HepG2 (cell line): ENCODE results near the gene P3H3.
"Not testable (repeated sequence)": the region's sequence is repeated elsewhere in the genome, so short reads cannot be mapped to it uniquely, and the experiment has no call there.

ENCODE experiments used
- CHD2 ChIP-seq: IDR thresholded peaks from 2 replicates; pipeline ENCODE4 v1.6.1; 2011; ENCODE audit warnings: low read depth, low read length, improper control_type of control experiment
- NR2F2 ChIP-seq: IDR thresholded peaks from 2 replicates; pipeline ENCODE4 v1.6.1; 2012; ENCODE audit warnings: low read depth, inconsistent platforms, borderline replicate concordance
- SRSF4 ChIP-seq: fragments of 200-400 bp; formaldehyde crosslinking; IDR thresholded peaks from one replicate; pipeline ENCODE4 v1.6.1; 2018; ENCODE audit warnings: mild to moderate bottlenecking, low read depth, low read length, moderate library complexity; ENCODE audit not compliant: poor library complexity, severe bottlenecking
- TCF12 ChIP-seq, 2 experiments: fragments of 450-650 bp in 1 of 2; sonication (generic) in 1 of 2; formaldehyde crosslinking in 1 of 2; IDR thresholded peaks; 2 replicates each; pipeline versions ENCODE4 v1.6.1 to v1.8.0; 2017 to 2022; ENCODE audit warnings: antibody characterized with exemption in 1 of 2, mild to moderate bottlenecking in 1 of 2, missing genetic modification reagents in 1 of 2, moderate library complexity in 1 of 2
- YY1 ChIP-seq: IDR thresholded peaks from 2 replicates; pipeline ENCODE4 v1.6.1; 2011; ENCODE audit warnings: low read length, low read depth, moderate library complexity, mild to moderate bottlenecking; ENCODE audit not compliant: insufficient read depth, insufficient replicate concordance
- ZNF24 ChIP-seq: fragments of 450-650 bp; IDR thresholded peaks from 2 replicates; pipeline ENCODE4 v1.6.1; 2017; ENCODE audit warnings: antibody characterized with exemption, mild to moderate bottlenecking
- ZNF274 ChIP-seq: sonication (generic); formaldehyde crosslinking; IDR thresholded peaks from 2 replicates; pipeline ENCODE4 v1.5.1; 2020; ENCODE audit warnings: mild to moderate bottlenecking, missing genetic modification reagents
- ZNF292 ChIP-seq: sonication (generic); formaldehyde crosslinking; IDR thresholded peaks from 2 replicates; pipeline ENCODE4 v1.8.1; 2022; ENCODE audit warnings: mild to moderate bottlenecking, low read depth, missing genetic modification reagents, borderline replicate concordance
- ZNF549 ChIP-seq: sonication (generic); formaldehyde crosslinking; IDR thresholded peaks from 2 replicates; pipeline ENCODE4 v1.5.0; 2020; ENCODE audit warnings: missing genetic modification reagents

- not testable (repeated sequence) for TF ChIP-seq ZNF24; CHD2; ZNF274 (CRISPR knock-in tag); YY1; NR2F2; ZNF549 (CRISPR knock-in tag); TCF12 (IDR thresholded peaks at IDR 0.05); TCF12 (CRISPR knock-in tag; IDR thresholded peaks at IDR 0.05); SRSF4; ZNF292 (CRISPR knock-in tag)
These were observed 42.1 kb downstream of the P3H3 start for GRCh38 chr12:6870304-6870703.
